MV-4-11 (cell line): ENCODE results near the gene HOXA7.

ENCODE experiments used
- DNase-seq: peaks from one replicate; lab custom pipeline; 2025; lab: John Stamatoyannopoulos, UW

Gene HOXA7

DNA sequence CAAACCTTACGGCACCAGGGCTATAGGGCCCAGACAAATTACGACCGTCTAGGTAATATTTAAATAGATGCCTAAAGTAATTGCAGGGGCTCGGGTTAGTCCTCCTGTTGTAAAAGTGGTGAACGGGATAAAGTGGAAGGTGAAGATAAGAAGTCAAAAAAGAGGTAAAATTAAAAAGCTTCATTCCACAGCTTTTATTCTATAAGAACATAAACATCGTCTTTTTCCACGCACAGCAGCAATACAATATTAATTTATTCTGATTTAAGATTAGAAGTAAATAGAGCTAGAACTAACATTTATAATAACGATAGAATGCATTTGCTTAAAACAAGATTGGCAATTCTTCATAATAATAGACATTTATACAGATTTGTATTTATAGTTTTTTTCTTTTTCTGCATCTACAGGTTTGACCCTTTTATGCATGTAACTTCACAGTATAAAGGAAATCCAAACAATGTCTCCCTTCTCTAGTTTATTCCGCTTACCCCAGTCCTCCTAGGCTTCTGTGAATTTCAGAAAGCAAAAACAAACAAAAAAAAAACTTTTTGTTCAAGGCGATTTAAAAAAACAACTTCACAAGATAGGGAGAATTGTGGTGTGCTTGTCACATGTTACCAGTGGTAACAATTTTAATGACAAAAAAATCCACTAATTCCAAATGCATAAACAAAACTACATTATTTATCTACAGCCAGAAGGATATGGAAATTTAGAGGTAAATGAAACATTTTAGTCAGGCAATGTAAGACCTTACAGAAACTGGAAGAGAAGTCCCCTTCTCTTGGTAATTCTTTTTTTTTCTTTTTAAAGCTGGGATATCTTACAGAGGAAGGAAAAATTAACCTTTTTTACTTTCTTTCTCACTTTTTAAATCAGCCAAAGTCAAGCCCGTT is 14.2 kb upstream of the HOXA7 start:
- DNase-seq: no peak

DNA sequence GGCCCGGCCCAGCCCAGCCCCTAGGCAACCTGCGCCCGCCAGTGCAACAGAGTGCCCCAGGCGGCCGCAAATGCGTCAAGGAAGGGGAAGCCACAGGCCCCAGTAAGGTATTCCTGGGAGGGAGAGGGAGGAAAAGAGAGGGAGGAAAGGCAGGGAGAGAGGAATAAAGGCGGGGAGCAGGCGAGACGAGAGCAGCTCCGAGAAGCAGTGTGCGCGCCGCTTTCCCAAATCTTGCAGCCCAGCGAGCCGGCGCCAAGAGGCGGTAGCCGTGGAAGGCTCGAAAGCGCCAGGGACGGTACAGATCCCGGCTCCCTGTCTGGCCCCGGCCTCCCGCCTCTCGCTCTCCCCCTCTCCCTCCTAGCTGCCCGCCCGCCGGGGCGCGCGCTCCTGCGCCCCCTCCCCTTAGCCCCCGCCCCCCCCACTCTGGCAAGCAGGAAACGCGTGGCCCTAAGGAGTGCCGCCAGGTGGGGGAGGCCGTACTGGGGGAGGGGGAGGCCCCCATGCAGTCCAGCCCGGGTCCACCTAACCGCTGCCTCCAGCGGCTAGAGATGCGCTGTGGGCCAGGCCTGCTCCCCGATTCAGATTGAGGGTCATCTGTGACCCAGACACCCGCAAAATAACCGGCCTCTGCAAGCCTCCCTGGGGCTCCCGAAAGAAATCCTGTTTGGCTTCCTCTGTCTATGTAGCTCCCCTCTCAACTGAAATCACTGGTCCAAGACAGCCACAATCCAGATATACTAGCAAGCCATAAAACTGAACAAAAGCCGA is 13.4 kb upstream of the HOXA7 start:
- no peak for DNase-seq

DNA sequence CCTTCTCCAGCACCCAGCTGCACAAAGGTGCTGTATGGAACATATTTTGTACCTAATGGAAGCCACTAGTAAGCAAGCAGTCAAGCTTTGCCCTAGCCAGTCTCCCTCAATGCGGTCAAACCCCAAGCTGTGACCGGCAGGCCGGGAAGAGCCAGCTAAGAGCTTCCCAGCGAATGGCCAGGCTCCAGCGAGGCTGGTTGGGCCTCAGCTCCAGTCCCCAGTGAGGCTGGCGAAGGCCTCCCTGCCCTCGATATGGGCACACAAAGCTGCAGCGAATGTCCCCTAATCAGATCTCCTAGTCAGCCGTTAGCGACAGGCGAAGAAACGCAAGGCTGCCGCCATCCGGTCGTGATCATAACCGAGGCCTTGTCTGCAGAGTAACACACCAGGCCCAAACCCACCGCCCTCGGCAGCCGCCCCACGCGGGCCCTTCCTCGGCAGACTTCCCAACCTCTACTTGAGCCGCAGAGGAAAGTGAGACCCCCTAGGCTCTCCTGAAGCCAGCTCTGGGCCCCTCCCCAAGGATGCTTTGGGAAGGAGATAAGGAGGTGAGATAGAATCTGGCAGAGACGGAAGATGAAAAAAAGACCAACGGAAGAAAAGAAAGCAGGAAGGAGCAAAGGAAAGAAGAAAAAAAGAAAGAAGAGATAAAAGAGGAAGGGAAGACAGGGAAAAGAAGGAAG is 11.9 kb upstream of the HOXA7 start:
- DNase-seq: peak; percentile 49

DNA sequence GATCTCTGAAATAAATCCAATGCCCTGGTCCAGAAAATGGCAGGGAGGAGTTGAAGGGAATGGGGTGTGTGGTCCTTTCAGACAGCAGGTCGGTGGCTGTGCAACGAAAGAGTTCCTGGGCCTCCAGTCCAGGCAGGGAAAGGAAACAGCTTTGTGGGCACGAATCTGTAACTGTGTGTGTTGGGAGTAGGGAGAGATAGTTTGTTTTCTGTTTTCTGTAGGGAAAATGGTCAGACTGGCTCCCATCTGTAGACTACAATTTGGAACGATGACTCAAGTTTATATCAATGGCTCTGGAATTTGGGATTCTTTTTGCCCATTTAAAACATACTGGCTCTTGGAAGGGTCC is 11.4 kb upstream of the HOXA7 start:
- DNase-seq: no peak

DNA sequence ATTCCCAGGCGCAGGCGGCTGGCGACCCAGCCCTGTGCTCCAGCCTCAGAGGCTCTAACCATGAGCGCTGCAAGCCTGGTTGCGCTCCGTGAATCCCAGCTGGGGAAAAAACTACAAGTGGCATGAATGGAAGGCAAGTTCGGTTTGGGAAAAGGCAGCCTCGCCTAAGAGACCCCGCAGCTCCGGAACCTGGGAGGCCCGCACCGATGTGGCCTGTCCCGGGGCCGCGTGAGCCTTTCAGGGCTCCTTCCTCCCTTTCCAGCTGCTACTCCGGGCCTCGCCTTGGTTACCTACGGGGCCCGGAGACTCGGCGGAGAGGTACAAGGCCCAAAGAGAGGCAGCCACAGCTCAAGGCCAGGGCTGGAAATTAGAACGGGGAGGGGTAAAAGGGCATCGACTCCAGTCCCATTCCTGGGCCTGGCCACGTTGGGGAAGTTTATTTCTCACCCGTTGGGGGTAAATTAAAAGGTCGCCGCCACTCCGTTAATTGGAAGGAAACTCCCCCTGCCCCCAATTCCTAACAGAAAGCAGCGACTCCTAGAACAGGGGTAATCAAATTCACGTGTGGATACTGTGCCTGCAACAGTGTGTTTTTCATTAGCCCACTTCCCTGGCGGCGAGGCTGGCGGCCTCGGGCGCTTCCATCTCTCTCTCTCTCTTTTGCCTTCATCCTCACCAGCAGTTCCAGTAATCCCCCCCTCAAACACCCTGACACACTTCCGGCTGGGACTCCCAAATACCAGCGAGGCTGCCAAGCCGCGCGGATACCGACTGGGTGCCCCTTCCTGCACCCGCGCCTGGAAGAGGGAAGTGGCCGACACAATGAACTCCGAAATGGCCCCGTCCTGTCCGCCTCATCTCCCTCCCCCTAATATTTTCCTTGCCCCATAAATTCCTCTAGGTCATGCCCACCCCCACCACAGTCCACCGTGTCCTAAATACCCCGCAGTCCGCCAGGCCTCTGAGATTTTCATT is 10.3 kb upstream of the HOXA7 start:
- DNase-seq: peak; percentile 66

DNA sequence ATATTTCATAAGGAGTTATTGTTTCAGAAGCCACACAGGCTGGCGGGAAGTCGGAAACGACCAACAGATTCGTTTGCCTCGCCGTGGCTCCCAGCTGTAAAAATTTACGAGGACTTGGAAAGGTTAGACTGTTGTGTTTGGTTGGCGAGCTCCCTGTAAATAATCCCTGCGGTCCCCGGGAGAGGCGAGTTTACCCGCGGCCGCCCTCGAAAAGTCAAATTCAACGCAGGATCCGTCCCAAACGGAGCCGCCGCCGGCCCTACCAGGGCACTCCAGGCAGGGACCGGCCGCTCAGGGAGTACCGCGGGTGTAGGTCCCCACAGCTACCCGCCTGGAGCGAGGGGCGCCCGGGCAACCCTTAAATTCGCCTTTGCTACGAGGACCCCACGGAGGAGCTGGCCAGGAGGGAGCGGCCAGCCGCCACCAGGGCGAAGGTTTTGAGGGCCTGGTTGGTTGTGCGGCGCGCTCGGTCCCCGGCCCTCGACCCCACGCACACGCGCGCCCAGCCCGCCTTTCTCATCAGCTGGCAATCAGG is 9.6 kb upstream of the HOXA7 start:
- DNase-seq: no peak

DNA sequence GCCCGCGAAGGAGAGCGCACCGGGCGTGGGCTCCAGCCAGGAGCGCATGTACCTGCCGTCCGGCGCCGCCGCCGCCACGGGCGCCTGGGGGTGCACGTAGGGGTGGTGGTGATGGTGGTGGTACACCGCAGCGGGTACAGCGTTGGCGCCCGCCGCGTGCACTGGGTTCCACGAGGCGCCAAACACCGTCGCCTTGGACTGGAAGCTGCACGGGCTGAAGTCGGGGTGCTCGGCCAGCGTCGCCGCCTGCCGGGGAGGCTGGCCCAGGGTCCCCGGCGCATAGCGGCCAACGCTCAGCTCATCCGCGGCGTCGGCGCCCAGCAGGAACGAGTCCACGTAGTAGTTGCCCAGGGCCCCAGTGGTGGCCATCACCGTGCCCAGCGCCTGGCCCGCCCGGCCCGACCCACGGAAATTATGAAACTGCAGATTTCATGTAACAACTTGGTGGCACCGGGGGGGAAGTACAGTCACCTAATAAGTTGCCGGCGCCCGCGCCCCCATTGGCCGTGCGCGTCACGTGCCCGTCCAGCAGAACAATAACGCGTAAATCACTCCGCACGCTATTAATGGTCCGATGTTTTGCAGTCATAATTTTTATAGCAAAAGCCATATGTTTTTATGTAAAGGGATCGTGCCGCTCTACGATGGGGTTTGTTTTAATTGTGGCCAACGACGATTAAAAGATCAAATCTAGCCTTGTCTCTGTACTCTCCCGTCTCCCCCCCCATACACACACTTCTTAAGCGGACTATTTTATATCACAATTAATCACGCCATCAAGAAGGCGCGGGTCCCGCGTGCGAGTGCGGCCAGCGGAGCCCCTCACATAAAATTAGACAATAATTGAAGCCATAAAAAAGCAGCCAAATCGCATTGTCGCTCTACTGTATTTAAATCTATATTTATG is 8.9 kb upstream of the HOXA7 start, which contains the start of gene HOXA9:
HOXA9 (minus strand) TSS at position 449 of the 907 bp plus-strand sequence; CDS start at position 369, 80 bp downstream.
- DNase-seq: peak; percentile 84

DNA sequence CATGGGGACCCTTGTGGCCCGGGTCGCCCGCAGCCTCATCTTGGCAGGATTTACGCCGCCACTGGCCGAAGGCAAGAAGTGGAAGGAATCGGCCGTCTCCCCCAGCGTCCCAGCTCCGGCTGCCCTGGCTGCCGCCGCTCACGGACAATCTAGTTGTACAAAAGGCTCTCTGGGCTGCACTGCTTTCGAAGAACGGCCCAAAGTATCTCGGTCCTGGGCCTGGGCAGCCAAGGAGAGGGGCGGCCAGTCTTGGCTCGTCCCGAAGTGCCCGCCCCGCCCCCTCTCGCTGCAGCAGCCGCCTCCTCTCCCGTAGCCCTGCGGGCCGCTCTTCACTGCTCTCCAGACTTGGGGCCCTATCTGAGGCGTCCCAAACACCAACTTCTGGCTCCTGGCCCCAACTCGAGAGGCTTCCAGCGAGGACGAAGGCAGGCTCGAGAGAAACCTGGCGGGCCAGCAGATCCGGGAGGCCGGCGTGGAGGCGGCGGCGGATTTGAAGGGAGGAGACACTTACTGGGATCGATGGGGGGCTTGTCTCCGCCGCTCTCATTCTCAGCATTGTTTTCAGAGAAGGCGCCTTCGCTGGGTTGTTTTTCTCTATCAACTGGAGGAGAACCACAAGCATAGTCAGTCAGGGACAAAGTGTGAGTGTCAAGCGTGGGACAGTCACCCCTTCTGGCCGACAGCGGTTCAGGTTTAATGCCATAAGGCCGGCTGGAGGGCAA is 8.1 kb upstream of the HOXA7 start:
- DNase-seq: no peak

DNA sequence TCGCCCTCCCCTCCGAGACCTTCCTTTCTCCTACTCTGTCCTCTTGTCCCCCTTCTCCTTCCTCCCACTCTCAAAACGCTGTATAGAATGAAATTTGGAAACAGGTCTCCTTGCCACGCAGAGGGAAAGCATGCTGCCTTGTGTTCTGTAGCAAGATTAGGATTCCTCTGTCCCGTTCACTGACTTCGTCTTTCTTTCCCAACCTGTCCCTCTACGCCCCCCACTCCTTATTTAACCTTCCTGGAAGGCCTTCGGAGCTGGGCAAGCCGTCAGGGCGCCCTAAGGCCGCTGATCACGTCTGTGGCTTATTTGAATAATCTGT is 7.5 kb upstream of the HOXA7 start:
- DNase-seq: no peak

DNA sequence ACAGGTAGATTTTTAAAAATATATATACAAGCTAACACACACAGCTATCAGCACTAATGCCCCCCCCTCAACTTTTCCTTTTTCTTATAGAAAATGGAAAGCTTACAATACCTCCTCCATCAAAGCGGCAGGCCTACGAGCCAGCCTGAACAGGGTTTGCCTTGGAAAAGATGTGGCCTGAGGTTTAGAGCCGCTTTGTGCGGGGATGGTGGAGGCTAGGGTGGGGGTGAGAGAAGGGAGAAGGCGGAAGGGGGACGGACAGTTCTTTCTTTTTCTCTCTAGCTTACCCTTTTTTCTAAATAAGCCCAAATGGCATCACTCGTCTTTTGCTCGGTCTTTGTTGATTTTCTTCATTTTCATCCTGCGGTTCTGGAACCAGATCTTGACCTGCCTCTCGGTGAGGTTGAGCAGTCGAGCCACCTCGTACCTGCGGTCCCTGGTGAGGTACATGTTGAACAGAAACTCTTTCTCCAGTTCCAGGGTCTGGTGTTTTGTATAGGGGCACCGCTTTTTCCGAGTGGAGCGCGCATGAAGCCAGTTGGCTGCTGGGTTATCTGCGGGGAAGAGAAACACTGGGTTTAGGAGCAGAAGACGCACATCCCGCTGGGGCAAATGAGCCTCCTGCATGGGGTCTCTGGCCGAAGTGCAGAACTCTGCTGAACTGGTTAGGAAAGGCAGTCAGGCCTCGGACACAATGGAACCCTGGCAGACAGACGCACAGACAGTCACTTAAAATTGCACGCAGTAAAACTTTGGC is 7.0 kb upstream of the HOXA7 start:
- no peak for DNase-seq

DNA sequence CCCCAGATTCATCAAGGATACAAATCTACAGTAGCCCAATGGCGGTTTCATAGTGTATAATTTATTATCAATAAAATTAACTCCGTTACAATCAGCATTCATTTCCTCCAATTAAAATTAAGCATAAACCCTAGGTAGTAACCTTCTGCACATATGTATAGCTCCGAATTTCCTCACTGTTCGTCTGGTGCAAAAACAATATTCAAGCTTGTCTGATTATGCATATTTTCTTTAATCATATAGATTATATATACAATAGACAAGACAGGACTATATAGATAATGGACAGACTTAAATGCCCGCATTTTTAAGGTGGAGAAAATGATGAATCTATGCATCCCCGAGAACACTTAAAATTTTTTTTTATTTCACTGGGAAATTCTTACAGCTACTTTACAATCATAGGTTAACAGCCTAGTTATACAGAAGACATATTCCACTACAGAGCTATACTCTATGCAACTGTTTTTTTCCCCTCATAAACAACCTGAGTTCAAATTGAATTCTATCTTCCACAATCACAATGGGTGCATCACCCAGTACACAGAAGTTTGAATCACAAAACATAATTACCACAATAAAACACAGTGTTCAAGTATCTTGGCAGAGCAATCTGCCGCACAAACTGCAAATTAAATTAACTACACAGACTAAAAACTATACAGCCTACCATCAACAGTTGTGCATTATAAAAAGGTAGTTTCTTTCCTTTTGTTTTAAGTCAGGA is 6.2 kb upstream of the HOXA7 start:
- no peak for DNase-seq

DNA sequence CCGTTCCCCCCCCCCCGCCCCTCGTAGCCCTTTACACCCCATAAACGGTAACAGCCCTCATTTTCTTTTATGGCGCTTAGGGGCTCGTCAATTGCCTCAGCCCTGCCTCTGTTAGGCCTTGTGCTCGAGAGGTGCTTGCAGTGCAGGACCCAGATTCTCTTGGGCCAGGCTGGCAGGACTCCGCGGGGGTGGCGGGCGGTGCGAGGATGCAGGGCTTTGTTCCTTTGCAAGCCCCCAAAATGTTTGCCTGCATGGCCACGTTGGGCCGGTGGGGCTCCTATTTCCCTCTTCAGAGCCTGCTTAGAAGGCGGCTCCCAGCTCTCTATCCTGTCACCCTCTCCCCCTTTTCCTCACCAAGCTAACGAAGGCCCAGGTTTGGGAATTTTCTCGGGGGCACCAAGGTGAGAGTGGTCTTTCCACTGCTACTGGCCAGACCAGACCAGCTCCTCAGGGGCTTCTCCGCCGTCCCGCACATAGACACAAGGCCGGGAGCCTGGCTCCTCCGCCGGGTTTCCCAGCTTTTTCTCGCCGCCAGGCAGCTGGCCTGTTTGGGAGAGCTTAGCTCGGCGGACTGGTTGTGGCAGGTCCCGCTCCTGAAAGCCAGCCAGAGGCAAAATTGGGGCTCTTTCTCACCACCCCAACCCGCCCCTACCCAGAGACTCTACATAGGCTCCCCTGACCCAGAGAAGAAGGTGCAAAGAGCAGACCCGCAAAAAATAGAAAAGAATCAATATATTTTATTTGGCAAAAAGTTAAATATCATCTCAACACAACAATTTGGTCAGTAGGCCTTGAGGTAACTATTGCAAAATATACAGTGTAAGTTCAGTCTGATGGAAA is 5.5 kb upstream of the HOXA7 start:
- DNase-seq: no peak

DNA sequence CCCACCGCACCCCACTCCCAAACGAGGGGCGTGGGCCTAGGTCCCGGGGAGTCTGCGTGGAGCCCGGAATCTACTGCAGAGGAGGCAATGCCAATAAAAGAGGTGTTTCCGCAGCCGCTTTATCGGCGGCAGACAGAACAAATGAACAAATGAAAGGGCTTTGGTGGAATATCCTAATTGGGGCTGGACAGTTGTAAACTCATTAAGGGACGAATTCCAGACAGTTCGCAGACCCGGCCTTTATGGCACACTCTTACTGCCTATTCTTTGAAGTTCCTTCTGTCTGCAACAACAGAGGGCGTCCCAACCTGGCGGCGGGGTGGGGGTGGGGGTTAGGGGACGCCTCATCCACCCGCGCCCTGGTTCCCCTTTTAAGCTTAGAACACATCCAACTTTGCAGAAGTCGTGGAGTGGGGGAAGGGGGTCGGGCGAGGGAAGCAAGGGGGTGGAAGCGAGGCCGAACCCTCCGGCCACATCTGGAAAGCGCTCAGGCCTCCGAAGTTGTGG is 4.8 kb upstream of the HOXA7 start:
- peak; percentile 79 for DNase-seq

DNA sequence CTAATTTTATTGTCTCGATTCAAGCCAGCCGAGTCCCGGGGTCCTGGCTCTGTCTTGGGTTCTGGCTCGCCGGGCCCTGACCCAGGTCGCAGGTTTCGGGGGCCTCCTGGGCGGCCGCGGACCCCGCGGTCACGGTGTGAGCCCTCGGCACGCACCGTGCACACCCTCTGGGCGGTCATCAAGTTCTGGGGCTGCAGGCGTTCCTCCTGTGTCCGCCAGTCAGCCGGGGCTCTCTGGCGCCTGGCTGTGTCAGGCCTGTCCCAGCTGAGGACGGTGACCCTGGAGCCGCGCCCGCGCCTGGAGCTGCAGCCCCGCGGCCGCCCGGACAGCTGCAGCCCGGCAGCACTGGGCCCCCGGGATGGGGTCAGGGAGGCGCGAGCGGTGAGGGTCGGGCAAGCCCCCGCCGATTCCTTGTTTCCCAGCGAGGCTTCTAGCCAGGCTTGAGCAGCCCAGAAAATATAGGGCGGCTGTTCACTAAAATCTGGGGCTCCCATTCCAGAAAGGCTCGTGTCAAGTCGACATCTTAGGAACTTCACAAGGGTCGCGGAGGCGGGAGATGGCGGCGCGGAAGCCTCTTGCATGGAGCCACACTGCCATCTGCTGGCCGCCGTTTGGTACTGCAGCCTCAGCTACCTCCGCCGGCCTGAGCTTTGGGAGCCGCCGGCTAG is 4.2 kb upstream of the HOXA7 start:
- DNase-seq: peak; percentile 70

DNA sequence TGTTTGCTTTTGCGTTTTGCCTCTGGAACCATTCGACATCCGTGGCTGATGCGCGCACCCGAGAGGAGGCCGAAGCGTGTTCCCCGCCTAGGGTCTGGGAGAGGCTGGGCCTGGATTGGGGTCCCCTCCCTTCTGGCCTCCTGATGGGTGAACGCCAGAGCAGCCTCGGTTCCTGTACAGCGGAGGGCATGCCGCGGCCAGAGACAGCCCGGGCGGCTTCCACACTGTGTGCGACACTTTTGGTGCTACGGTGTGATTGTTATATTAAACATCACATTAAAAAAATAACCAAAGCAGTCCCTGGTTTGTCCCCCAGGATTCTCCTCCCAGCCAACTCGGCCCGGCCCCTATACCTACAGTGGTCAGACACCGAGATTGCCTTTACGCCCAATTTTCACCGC is 3.7 kb upstream of the HOXA7 start:
- no peak for DNase-seq
